Measurements from ENCODE around the gene NTRK3.
"Not testable (repeated sequence)": the region's sequence is repeated elsewhere in the genome, so short reads cannot be mapped to it uniquely, and the experiment has no call there.

NTRK3 gene

GRCh38 chr15:88072133-88072532 is 184.4 kb downstream of the NTRK3 start:
- DNase-seq = not testable (repeated sequence)

GRCh38 chr15:88071141-88071540 is 185.4 kb downstream of the NTRK3 start:
- no peak for DNase-seq

- no peak for DNase-seq
Measured at GRCh38 chr15:88069561-88069960, 187.0 kb downstream of the NTRK3 start.

GRCh38 chr15:88067331-88067685 is 189.2 kb downstream of the NTRK3 start:
- no peak for DNase-seq

GRCh38 chr15:88066636-88067330 is 189.8 kb downstream of the NTRK3 start:
- DNase-seq = no peak

GRCh38 chr15:88061452-88061851 is 195.1 kb downstream of the NTRK3 start:
- DNase-seq = no peak

GRCh38 chr15:88060383-88060782 is 196.2 kb downstream of the NTRK3 start:
- no peak for DNase-seq

GRCh38 chr15:88057836-88058235 is 198.7 kb downstream of the NTRK3 start:
- no peak for DNase-seq

GRCh38 chr15:88049506-88049905 is 207.0 kb downstream of the NTRK3 start:
- DNase-seq = no peak

- no peak for DNase-seq
Measured at GRCh38 chr15:88048755-88049154, 207.8 kb downstream of the NTRK3 start.

- DNase-seq = no peak
Measured at GRCh38 chr15:88048237-88048636, 208.3 kb downstream of the NTRK3 start.

- no peak for DNase-seq
Measured at GRCh38 chr15:88046576-88047129, 209.9 kb downstream of the NTRK3 start.

GRCh38 chr15:88043396-88043795 is 213.1 kb downstream of the NTRK3 start:
- no peak for DNase-seq

GRCh38 chr15:88042047-88042446 is 214.5 kb downstream of the NTRK3 start:
- no peak for DNase-seq

- DNase-seq = no peak
Measured at GRCh38 chr15:88040516-88040915, 216.0 kb downstream of the NTRK3 start.

- DNase-seq = no peak
Measured at GRCh38 chr15:88038261-88038660, 218.3 kb downstream of the NTRK3 start.

GRCh38 chr15:88036154-88036839 is 220.2 kb downstream of the NTRK3 start:
- no peak for DNase-seq

GRCh38 chr15:88035381-88035780 is 221.2 kb downstream of the NTRK3 start:
- DNase-seq = no peak

GRCh38 chr15:88033421-88033820 is 223.1 kb downstream of the NTRK3 start:
- DNase-seq = not testable (repeated sequence)

GRCh38 chr15:88032787-88033186 is 223.8 kb downstream of the NTRK3 start:
- DNase-seq = no peak

- DNase-seq = no peak
Measured at GRCh38 chr15:88031461-88031860, 225.1 kb downstream of the NTRK3 start.

GRCh38 chr15:88029696-88030095 is 226.8 kb downstream of the NTRK3 start:
- DNase-seq = no peak

GRCh38 chr15:88028024-88028423 is 228.5 kb downstream of the NTRK3 start:
- no peak for DNase-seq

- DNase-seq = no peak
Measured at GRCh38 chr15:88023914-88024313, 232.6 kb downstream of the NTRK3 start.

Measured in CD4-positive, alpha-beta T cell treated with Interleukin-10 for 1 hour (primary cell).